GM08714 (cell line): ENCODE results near the gene C12orf75.
A peak's percentile ranks its signal among the peaks of the same experiment; 100 is the strongest.
"Not testable (repeated sequence)": the region's sequence is repeated elsewhere in the genome, so short reads cannot be mapped to it uniquely, and the experiment has no call there.

Source experiments
- H3K4me3 ChIP-seq: fragments of 200-500 bp; sonication (Bioruptor generic); 2 replicates; pipeline ENCODE4 v1.5.1; 2014; ENCODE audit warnings: mild to moderate bottlenecking, low read length, inconsistent platforms
- ZNF274 ChIP-seq: IDR thresholded peaks from 2 replicates; pipeline ENCODE4 v1.6.1; 2012; ENCODE audit warnings: mild to moderate bottlenecking, low read depth, low read length

C12orf75 gene

DNA sequence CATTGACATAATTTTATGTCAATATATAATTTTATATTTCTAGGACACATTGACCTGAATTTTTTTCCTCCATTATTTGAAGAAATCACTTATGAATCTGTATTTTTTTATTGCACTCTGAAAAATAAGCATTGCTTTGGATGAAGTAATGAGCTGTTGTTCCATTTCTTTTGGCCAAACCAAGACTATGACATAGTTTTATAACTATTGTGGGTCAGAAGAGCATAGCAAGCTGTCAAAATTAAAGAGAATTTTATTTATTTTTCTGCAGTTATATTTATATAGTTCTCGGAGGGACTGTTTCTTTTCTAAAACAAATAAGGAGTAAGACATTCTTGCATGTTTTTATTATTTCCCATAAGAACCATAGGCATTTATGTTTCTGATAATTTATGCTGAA lies 8.5 kb downstream of the C12orf75 start:
- TF ChIP-seq ZNF274: no peak
- no peak overlapping the region for H3K4me3 ChIP-seq

DNA sequence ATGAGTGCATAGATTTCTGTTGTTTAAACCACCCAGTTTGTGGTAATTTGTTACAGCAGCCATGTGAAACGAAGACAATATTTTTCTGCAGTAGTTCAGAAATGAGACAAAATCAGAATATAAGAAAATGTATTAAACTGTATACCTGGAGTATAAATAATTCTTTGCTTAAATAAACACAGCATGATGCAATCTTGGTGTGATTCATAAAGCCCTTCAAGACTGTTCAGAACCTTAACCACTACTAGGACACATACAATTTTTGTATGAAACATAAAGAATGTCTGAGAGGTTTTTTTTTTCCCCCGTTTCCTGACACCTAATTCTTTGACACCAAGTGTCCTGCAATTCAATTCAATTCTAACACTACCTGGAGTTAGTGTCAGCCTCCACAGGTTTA lies 10.5 kb downstream of the C12orf75 start:
- H3K4me3 ChIP-seq: no peak overlapping the region
- no peak for TF ChIP-seq ZNF274

GRCh38 chr12:105341620-105342019 lies 11.1 kb downstream of the C12orf75 start:
- H3K4me3 ChIP-seq: not testable (repeated sequence)

DNA sequence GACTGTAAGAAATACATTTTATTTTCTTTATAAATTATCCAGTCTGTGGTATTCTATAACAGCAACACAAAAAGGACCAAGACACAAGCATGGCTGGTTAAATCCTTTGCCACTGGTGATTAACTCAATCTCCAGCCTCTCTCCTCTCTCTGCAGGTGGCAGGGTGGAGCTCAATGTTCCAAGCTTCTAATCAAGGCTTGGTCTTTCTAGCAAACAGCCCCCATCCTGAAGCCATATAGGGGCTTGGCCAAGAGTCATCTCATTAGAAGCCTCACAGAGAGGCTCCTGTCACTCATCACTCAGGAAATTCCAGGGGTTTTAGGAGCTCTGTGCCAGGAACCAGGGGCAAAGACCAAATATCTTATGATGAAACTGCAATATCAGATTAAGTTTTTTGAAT lies 12.0 kb downstream of the C12orf75 start:
- TF ChIP-seq ZNF274: no peak
- no peak overlapping the region for H3K4me3 ChIP-seq

GRCh38 chr12:105343836-105344235 lies 13.3 kb downstream of the C12orf75 start:
- TF ChIP-seq ZNF274: no peak
- H3K4me3 ChIP-seq: no peak overlapping the region

DNA sequence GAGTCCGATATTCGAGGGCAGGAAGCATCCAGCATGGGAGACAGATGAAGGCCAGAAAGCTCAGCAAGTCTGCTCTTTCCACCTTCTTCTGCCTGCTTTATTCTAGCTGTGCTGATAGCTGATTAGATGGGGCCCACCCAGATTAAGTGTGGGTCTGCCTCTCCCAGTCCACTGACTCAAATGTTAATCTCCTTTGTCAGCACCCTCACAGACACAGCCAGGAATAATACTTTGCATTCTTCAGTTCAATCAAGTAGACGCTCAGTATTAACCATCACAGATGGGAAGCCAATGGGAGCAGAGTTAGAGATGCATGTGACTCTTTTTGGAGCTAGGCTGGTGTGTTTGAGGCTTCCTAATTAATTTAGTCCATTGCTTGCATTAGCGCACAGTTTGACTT lies 17.0 kb downstream of the C12orf75 start:
- no peak overlapping the region for H3K4me3 ChIP-seq
- no peak for TF ChIP-seq ZNF274

GRCh38 chr12:105348142-105348541 lies 17.7 kb downstream of the C12orf75 start:
- no peak overlapping the region for H3K4me3 ChIP-seq
- no peak for TF ChIP-seq ZNF274

DNA sequence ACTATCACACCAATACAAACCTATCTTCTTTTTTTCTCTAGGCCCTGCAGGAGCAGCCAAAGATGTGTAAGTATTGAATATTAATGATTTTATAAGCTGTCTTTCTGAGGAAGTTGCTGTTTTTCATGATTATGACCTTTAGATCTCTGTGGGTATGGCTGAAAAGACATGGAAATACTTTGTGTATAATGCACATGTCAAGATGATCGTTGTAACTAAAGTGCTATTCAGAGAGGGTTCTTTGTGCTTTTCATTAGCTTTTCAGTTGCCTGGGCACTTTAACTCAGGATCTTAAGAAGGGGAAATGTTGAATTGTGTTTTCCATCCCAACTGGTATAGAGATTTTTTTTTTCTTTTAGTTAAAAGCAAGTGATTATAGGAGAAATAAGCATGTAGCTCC lies 18.1 kb downstream of the C12orf75 start:
- H3K4me3 ChIP-seq: no peak overlapping the region
- no peak for TF ChIP-seq ZNF274

- TF ChIP-seq ZNF274: no peak
- no peak overlapping the region for H3K4me3 ChIP-seq
Observed at GRCh38 chr12:105349138-105349537, 18.6 kb downstream of the C12orf75 start.

GRCh38 chr12:105351523-105351922 lies 21.0 kb downstream of the C12orf75 start:
- TF ChIP-seq ZNF274: no peak
- peak overlapping the region; percentile 6; the same call in 1 of the 2 replicates for H3K4me3 ChIP-seq

- H3K4me3 ChIP-seq: peak overlapping the region; percentile 6; the same call in 1 of the 2 replicates
Observed at GRCh38 chr12:105352052-105352451, 21.6 kb downstream of the C12orf75 start.

DNA sequence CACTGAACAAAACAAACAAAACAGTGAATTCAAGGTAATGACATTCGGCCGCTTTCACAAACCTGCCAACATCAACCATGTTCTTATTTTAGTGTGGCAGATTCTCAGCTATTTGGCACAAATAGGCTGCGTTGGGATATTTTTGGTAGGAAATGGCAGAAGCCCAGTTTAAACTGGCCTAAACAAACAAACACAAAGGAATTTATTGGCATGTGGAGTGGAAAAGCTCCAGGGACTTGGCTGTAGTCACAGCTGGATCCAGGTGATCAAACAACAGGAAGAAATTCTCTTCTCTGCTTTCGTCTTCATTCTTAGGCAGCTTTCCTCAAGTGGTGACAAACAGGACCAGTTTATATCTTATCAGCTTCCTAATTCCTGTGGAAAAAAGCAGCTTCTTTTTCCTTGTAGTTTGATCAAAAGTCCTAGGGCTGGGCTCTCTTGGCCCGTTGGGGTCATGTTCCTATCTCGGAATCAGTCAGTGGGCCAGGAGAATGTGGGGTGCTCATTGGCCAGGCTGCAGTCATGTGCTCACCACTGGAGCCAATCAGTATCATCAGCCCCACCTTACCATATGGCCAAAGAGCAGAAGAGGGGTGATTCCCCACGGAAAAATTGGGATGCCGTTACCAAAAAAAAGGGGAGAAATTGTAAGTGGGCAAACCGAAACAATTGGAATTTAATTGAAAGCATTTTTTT lies 22.6 kb downstream of the C12orf75 start:
- TF ChIP-seq ZNF274: no peak
- H3K4me3 ChIP-seq: no peak overlapping the region

More at GRCh38 chr12:105352052-105352451, 21.6 kb downstream of the C12orf75 start:
- no peak for TF ChIP-seq ZNF274

GRCh38 chr12:105355752-105356151 lies 25.3 kb downstream of the C12orf75 start:
- no peak for TF ChIP-seq ZNF274

GRCh38 chr12:105357162-105357691 lies 26.7 kb downstream of the C12orf75 start:
- peak overlapping the region; percentile 41; the same call in 1 of the 2 replicates for H3K4me3 ChIP-seq

More at GRCh38 chr12:105355752-105356151, 25.3 kb downstream of the C12orf75 start:
- no peak overlapping the region for H3K4me3 ChIP-seq

GRCh38 chr12:105358789-105359188 lies 28.3 kb downstream of the C12orf75 start:
- H3K4me3 ChIP-seq: peak overlapping the region; percentile 12; the same call in 1 of the 2 replicates
- TF ChIP-seq ZNF274: no peak

More at GRCh38 chr12:105357162-105357691, 26.7 kb downstream of the C12orf75 start:
- no peak for TF ChIP-seq ZNF274

DNA sequence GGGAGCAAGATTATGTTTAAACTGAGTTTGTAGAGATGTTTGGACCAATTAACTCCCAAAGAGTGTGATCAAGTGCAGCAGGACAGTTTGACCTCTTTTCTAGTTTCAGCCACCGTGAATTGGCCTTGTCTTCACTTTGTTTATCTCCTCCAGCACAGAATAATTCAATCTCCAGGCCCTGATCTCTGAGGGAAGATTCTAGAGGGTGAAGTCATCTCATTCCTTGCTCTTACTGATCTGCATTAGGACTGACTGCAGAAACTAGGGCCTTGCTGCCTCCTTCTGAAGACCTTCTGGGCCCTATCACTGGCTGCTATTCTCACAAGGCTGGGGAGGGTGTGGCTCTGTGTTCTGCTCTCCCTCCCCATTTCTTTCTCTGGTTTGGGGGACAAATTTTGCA lies 29.4 kb downstream of the C12orf75 start:
- no peak overlapping the region for H3K4me3 ChIP-seq
- no peak for TF ChIP-seq ZNF274

- TF ChIP-seq ZNF274: no peak
- H3K4me3 ChIP-seq: no peak overlapping the region
Observed at GRCh38 chr12:105363890-105364289, 33.4 kb downstream of the C12orf75 start.
